ENCODE measurements around the gene GTF2A1L. TPM values are rescaled to one million over a fixed set of nuclear protein-coding genes. Genes with fewer than 3 reads are reported as not detected.

Gene GTF2A1L
- total RNA-seq, 4 donors from 2014 or later, result 0.67 to 4.2 TPM; not detected in 2

DNA sequence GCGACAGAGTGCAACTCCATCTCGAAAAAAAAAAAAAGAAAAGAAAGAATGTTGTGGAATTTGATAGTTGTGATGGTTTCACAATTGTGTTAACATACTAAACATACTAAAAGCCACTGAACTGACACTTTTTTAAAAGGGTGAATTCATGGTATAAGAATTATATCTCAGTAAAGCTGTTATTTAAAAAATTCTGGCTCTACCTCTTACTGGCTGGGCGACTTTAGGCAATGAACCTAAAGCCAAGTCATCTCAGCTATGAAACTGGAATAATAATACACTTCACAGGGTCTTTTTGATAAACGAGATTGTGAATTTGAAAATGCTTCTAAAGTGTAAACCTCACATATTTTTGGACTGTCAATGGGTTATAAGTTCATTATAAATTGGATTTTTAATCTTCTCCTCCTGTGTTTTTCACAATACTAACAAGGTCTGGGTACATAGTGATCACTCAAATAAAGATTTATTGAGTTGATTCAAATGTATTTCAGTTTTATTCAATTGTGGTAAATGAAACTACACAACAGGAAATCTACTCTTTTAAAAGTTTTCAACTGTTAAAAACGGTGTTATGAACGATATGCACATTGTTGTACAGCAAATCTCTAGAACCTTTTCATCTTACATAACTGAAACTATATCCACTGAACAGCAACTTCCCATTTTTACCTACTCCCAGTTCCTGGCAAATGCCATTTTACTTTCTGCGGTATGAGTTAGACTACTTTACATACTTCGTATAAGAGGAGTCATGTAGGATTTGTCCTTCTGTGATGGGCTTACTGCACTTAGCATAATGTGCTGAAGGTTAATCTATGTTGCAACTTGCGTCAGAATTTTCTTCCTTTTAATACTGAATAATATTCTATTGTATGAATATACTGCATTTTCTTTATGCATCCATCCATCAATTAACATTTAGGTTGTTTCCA lies 43.0 kb upstream of the GTF2A1L start:
- DNase-seq, result no peak

DNA sequence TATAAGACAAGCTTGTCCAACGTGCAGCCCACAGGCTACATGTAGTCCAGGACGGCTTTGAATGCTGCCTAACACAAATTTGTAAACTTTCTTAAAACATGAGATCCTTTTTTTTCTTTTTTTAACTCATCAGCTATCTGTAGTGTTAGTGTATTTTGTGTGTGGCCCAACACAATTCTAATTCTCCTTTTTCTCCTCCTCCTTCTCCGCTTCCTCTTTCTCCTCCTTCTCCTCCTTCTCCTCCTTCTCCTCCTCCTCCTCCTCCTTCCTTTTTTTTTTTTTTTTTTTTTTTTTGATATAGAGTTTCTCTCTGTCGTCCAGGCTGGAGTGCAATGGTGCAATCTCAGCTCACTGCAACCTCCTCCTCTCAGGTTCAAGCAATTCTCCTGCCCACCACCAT lies 39.3 kb upstream of the GTF2A1L start:
- intact Hi-C loops (cut with DNase I), result no loop called here
- WGBS, 2 donors, result 77 to 84% methylated on average over 4 of the region's 4 CpGs
- no peak overlapping the region for H3K4me3 ChIP-seq (replicated peaks in 1 of 3)
- H3K9me3 ChIP-seq, result no peaks in the 10 kb centered on the region
- H3K36me3 ChIP-seq, result no peaks in the 10 kb centered on the region
- TF ChIP-seq POLR2A (IDR thresholded peaks at IDR 0.05), result no peak
- TF ChIP-seq, protein P1, sequence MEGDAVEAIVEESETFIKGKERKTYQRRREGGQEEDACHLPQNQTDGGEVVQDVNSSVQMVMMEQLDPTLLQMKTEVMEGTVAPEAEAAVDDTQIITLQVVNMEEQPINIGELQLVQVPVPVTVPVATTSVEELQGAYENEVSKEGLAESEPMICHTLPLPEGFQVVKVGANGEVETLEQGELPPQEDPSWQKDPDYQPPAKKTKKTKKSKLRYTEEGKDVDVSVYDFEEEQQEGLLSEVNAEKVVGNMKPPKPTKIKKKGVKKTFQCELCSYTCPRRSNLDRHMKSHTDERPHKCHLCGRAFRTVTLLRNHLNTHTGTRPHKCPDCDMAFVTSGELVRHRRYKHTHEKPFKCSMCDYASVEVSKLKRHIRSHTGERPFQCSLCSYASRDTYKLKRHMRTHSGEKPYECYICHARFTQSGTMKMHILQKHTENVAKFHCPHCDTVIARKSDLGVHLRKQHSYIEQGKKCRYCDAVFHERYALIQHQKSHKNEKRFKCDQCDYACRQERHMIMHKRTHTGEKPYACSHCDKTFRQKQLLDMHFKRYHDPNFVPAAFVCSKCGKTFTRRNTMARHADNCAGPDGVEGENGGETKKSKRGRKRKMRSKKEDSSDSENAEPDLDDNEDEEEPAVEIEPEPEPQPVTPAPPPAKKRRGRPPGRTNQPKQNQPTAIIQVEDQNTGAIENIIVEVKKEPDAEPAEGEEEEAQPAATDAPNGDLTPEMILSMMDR (IDR thresholded peaks at IDR 0.05), result no peak
- no peaks in the 10 kb centered on the region for H3K4me1 ChIP-seq
- DNase-seq, result no peak
- no peaks in the 10 kb centered on the region for H3K27me3 ChIP-seq
- H3K27ac ChIP-seq, result no peak overlapping the region

More for the DNA sequence above, 43.0 kb upstream of the GTF2A1L start:
- H3K4me1 ChIP-seq, result no peaks in the 10 kb centered on the region
- no peak for TF ChIP-seq POLR2A (IDR thresholded peaks at IDR 0.05)
- TF ChIP-seq, protein P1 (IDR thresholded peaks at IDR 0.05), result no peak
- no peaks in the 10 kb centered on the region for H3K36me3 ChIP-seq
- H3K4me3 ChIP-seq (replicated peaks in 1 of 3), result no peak overlapping the region
- intact Hi-C loops (cut with DNase I), result no loop called here
- H3K27me3 ChIP-seq, result no peaks in the 10 kb centered on the region
- WGBS, 2 donors, result 85 to 92% methylated on average over 9 of the region's 9 CpGs
- no peak overlapping the region for H3K27ac ChIP-seq
- H3K9me3 ChIP-seq, result no peaks in the 10 kb centered on the region

DNA sequence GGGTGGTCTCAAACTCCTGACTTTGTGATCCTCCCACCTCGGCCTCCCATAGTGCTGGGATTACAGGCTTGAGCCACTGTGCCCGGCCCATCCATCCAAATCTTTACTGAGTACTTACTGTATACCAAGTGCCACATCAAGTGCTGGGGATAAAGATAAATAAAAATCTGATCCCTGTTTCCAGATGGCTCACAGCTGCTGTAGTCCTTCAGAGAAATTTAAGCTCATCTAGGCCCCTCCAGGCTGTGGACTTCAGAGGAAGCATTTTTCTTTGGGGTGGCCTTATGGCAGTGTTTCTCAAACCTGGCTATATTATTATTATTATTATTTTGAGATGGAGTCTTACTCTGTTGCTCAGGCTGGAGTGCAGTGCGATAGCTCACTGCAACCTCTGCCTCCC lies 33.7 kb upstream of the GTF2A1L start:
- DNase-seq, result no peak
- intact Hi-C loops (cut with DNase I), result loop anchor here (10.0 kb wide), 1 partner anchor 69 kb away; no protein-coding TSS in a partner anchor
- TF ChIP-seq POLR2A (IDR thresholded peaks at IDR 0.05), result no peak
- TF ChIP-seq, protein P1 (IDR thresholded peaks at IDR 0.05), result no peak
- Histone ChIP-seq H3K27ac (no peak overlapping the region), H3K36me3 (no peaks in the 10 kb centered on the region), H3K4me1 (no peaks in the 10 kb centered on the region), H3K9me3 (no peaks in the 10 kb centered on the region), H3K27me3 (no peaks in the 10 kb centered on the region), H3K4me3 (replicated peaks in 1 of 3) (no peak overlapping the region)
- WGBS, 2 donors, result 94 to 97% methylated on average over 3 of the region's 3 CpGs

DNA sequence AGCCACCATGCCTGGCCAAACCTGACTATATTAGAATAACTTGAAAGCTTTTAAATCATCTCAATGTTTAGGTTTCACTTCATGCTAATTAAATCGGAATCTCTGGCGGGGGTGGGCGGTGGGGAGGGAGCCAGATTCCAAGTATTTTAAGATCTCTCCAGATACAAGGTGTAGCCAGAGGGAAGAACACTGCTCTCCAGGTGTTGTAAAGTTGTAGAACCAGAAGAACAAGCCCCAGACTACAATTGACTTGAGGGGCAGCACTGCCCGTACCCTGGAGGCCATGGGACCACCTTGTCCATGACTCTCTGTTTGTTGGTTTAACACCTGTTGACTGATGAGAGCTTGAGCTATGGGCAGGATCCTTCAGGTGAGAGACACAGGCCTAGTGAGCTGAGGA lies 33.1 kb upstream of the GTF2A1L start:
- TF ChIP-seq, protein P1 (IDR thresholded peaks at IDR 0.05), result no peak
- no peak for TF ChIP-seq POLR2A (IDR thresholded peaks at IDR 0.05)

DNA sequence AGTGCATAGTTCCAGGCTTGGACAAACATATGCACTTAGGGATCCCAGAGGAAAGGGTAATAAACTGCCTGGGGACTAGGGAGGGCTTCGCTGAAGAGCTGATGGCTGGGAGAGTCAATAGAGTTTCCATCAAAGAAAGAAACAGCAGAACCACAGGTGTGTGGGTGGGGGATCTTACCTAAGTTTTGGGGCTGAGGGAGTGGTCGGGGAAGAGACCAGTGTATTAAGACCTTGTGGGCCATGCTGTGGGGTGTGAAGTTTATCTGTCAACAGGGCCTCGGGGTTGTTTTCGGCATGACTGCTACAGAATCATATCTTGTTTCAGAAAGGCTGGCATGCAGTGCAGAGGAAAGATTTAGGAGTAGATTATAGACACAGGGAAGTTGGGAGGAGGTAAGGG lies 31.2 kb upstream of the GTF2A1L start:
- WGBS, 2 donors, result 67 to 69% methylated on average over 4 of the region's 4 CpGs
- intact Hi-C loops (cut with DNase I), result loop anchor here (10.0 kb wide), 1 partner anchor 72 kb away; no protein-coding TSS in a partner anchor
- Histone ChIP-seq H3K27me3 (no peaks in the 10 kb centered on the region), H3K4me1 (no peaks in the 10 kb centered on the region), H3K4me3 (replicated peaks in 1 of 3) (no peak overlapping the region), H3K9me3 (no peaks in the 10 kb centered on the region), H3K36me3 (no peaks in the 10 kb centered on the region), H3K27ac (no peak overlapping the region)
- TF ChIP-seq, protein P1 (IDR thresholded peaks at IDR 0.05), result no peak
- TF ChIP-seq POLR2A (IDR thresholded peaks at IDR 0.05), result no peak
- no peak for DNase-seq

More for the DNA sequence above, 33.1 kb upstream of the GTF2A1L start:
- Histone ChIP-seq H3K4me1 (no peaks in the 10 kb centered on the region), H3K27me3 (no peaks in the 10 kb centered on the region), H3K4me3 (replicated peaks in 1 of 3) (no peak overlapping the region), H3K36me3 (no peaks in the 10 kb centered on the region), H3K27ac (no peak overlapping the region), H3K9me3 (no peaks in the 10 kb centered on the region)
- intact Hi-C loops (cut with DNase I), result loop anchor here (10.0 kb wide), 1 partner anchor 70 kb away; no protein-coding TSS in a partner anchor
- WGBS, 2 donors, result 85 to 98% methylated on average over 4 of the region's 4 CpGs
- no peak for DNase-seq

Measured in thyroid gland (tissue), 4 donors.